ENCODE results near the gene PSEN1.
A peak's percentile ranks its signal among the peaks of the same experiment; 100 is the strongest.
"Not testable (repeated sequence)": the region's sequence is repeated elsewhere in the genome, so short reads cannot be mapped to it uniquely, and the experiment has no call there.

The PSEN1 gene

DNA sequence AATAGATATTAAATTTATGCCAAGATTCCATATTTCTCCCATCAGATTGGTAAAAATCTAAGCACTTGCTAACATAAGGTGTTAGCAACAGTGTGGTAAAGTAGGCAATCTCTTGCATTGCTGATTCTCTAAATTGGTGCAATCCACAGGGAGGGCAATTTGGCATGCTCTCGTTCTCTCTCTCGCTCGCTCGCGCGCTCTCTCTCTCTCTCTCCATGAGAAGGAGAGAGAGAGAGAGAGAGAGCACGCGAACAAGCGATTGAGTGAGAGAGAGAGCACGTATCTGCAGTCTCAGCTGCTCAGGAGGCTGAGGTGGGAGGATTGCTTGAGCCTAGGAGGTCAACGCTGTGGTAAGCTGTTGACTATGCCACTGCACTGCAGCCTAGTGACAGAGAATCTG is 25.9 kb downstream of the PSEN1 start:
- DNase-seq: peak in 1 of 10 donors; percentile 38
- intact Hi-C loops (cut with DNase I): no loop called here

DNA sequence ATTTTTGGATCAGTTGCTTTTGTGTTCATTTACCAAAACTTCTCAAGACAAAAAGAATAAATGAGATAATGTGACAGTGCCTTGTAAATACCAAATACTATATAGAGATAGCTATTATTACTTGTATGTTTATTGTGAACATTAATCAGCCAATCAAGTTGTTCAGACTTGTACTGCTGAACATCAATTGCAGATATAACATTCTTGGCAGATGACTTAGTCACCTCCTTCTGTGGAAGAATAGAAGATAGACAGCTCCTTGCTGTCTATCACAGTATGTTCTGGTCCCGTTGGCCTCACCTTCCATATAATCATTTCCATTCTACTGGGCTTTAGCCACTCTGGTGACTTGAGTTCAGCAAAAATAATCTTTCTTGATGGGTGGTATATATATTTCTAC is 30.1 kb downstream of the PSEN1 start:
- intact Hi-C loops (cut with DNase I): no loop called here
- DNase-seq: no peak

DNA sequence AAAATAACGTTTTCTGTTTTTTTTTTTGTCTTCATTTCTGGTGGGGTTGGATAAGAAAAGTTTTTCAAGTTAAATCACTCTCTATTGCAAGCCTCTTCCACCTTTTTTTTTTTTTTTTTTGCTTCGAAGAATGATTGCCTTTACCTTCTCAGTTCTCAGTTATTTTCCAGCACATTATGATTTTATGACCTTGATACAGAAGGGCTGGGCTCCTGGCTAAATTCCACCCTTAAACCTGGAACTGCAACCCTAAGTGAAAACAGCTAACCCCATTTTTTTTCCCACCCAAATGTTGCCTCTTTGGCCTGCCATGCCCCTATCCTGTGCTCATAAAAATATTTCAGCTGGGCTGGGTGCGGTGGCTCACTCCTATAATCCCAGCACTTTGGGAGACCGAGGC is 31.4 kb downstream of the PSEN1 start:
- DNase-seq: no peak
- intact Hi-C loops (cut with DNase I): no loop called here

DNA sequence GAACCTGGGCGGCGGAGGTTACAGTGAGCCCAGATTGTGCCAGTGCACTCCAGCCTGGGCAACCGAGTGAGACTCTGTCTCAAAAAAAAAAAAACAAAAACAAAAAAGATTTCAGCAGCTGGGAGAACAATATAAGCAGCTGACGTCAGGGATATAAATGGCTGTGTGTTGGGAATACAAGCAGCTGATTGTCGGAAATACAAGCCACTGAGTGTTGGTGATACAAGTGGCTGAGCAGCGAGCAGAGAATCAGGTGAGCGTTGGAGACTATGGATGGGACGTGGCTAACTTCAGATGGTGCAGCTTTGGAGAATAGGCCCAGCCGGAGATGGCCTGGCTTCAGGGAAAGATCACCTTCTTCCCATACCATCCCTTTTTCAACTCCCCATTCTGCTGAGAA is 32.0 kb downstream of the PSEN1 start:
- intact Hi-C loops (cut with DNase I): no loop called here
- DNase-seq: peak in 6 of 10 donors; percentile 17 to 90 (median 50)

DNA sequence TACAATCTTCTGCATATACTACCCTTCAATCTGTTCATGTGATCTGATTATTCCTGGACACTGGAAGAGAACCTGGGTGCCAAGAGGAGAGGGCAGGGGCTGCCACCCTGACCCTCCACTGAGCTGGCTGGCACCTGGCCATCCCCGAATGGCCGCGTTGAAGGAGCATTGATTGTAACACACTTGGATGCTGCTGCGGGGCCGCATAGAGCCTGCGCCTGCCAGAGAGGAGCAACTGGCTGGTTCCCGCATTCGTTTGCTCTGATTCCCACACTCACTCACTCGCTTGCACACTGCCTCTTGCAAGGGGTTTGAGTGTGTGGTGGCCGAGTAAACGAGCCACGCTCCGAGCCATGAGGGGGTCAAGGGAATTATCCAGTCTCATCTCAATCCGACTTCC is 32.4 kb downstream of the PSEN1 start:
- peak in 8 of 10 donors; percentile 17 to 89 (median 36) for DNase-seq
- intact Hi-C loops (cut with DNase I): no loop called here

DNA sequence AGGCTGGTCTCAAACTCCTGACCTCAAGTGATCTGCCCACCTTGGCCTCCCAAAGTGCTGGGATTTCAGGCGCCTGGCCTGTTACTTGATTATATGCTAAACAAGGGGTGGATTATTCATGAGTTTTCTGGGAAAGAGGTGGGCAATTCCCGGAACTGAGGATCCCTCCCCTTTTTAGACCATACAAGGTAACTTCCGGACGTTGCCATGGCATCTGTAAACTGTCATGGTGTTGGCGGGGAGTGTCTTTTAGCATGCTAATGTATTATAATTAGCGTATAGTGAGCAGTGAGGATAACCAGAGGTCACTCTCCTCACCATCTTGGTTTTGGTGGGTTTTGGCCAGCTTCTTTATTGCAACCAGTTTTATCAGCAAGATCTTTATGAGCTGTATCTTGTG is 33.5 kb downstream of the PSEN1 start:
- not testable (repeated sequence) for DNase-seq
- intact Hi-C loops (cut with DNase I): loop anchor here (5.0 kb wide), 3 partner anchors 33 to 302 kb away; partner anchors contain the start of gene PSEN1

DNA sequence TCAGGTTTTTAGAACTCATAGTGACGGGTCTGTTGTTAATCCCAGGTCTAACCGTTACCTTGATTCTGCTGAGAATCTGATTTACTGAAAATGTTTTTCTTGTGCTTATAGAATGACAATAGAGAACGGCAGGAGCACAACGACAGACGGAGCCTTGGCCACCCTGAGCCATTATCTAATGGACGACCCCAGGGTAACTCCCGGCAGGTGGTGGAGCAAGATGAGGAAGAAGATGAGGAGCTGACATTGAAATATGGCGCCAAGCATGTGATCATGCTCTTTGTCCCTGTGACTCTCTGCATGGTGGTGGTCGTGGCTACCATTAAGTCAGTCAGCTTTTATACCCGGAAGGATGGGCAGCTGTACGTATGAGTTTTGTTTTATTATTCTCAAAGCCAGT is 34.4 kb downstream of the PSEN1 start:
- intact Hi-C loops (cut with DNase I): loop anchor here (5.0 kb wide), 3 partner anchors 33 to 302 kb away; partner anchors contain the start of gene PSEN1
- no peak for DNase-seq

DNA sequence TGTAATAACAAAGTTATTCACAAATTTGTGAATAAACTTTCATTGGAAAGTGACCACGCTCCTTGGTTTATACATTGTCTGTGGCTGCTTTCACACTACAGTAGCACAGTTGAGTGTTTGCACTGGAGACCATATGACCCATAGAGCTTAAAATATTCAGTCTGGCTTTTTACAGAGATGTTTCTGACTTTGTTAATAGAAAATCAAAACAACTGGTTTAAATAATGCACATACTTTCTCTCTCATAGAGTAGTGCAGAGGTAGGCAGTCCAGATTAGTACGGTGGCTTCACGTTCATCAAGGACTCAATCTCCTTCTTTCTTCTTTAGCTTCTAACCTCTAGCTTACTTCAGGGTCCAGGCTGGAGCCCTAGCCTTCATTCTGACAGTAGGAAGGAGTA is 36.2 kb downstream of the PSEN1 start:
- no peak for DNase-seq
- intact Hi-C loops (cut with DNase I): loop anchor here (5.0 kb wide), 3 partner anchors 35 to 300 kb away; partner anchors contain the start of gene PSEN1

DNA sequence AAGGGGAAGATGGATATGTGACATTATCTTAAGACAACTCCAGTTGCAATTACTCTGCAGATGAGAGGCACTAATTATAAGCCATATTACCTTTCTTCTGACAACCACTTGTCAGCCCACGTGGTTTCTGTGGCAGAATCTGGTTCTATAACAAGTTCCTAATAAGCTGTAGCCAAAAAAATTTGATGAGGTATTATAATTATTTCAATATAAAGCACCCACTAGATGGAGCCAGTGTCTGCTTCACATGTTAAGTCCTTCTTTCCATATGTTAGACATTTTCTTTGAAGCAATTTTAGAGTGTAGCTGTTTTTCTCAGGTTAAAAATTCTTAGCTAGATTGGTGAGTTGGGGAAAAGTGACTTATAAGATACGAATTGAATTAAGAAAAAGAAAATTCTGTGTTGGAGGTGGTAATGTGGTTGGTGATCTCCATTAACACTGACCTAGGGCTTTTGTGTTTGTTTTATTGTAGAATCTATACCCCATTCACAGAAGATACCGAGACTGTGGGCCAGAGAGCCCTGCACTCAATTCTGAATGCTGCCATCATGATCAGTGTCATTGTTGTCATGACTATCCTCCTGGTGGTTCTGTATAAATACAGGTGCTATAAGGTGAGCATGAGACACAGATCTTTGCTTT is 36.9 kb downstream of the PSEN1 start:
- no peak for DNase-seq
- intact Hi-C loops (cut with DNase I): loop anchor here (5.0 kb wide), 3 partner anchors 36 to 299 kb away; partner anchors contain the start of gene PSEN1

DNA sequence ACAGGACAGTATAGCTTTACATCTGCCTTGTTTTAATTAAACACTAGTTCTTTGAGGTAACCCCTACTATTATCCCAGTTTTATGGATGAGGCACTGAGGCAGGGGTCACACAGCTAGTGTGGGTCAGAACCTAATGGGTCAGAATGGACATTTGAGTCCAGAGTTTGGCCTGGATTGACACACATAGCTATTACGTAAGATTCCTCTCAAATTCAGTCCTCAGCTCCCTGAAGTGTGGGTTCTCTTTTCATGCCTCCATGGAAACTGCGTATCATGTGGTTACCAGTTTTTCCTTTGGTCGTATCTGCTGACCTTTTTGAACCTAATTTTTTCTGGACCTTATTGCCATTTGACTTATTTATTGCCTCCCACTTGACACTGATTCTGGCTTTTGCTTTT is 40.4 kb downstream of the PSEN1 start:
- no peak for DNase-seq
- intact Hi-C loops (cut with DNase I): no loop called here

DNA sequence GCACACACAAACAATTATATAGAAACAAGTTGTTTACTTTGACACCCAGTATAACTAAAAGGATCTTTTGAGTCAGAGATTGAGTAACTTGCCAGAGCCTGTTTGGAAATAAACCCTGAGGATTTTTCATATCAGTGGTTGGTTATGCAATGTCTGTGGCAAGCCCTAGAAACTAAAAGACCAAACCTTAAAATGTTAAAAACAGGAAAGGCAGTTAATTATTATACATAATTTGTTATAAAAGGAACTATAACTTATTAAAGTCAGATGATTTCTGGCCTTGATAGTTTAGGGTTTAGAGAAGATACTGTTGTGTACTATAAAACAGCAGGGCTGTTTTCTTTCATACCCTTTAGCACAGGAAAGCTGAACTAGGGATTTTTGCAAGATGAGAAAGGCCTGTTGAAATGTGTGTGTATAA is 44.1 kb downstream of the PSEN1 start:
- DNase-seq: no peak
- intact Hi-C loops (cut with DNase I): no loop called here

DNA sequence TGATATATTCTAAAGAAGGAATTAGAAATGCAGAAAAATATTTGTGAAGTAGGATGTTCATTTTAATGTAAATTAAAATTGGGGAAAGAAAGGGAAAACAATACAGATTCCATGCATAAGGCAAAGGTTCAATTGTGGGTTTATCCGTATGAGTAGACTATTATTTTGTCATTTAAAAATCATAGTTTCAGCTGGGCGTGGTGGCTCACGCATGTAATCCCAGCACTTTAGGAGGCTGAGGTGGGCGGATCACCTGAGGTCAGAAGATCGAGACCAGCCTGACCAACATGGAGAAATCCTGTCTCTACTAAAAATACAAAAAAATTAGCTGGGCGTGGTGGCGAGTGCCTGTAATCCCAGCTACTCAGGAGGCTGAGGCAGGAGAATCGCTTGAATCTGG is 44.7 kb downstream of the PSEN1 start:
- intact Hi-C loops (cut with DNase I); DNase-seq: not testable (repeated sequence)

DNA sequence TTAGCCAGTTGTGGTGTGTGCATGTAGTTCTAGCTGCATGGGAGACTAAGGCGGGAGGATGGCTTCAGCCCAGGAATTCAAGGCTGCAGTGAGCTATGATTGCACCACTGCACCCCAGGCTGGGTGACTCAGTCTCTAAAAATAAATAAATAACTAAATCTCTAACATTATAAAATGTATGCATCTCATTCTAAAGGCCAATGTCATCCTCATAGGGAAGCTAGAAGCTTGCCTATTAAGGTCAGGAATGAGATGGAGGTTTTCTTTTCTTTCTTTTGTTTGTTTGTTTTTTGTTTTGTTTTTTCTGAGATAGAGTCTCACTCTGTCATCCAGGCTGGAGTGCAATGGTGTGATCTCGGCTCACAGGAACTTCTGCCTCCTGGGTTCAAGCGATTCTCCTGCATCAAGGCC is 52.2 kb downstream of the PSEN1 start:
- no peak for DNase-seq
- intact Hi-C loops (cut with DNase I): no loop called here

DNA sequence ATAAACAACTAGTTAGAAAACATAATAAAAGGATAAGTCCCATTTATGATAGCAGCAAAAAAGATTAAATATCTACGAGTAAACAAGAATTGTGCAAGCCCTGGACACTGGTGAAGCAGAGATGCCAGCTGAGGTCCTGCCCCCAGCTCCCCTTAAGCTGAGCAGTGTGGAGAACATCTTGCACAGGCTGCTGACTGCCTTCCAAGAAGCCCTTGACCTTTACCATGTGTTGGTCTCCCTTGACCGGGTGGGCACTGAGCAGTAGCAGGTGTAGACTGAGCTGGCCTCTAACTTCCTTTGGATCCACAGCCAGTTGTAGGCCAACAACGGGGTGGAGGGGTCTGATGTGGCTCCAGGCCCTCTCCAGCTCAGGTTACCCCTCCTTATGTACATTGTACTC is 53.3 kb downstream of the PSEN1 start:
- intact Hi-C loops (cut with DNase I): no loop called here
- DNase-seq: no peak

DNA sequence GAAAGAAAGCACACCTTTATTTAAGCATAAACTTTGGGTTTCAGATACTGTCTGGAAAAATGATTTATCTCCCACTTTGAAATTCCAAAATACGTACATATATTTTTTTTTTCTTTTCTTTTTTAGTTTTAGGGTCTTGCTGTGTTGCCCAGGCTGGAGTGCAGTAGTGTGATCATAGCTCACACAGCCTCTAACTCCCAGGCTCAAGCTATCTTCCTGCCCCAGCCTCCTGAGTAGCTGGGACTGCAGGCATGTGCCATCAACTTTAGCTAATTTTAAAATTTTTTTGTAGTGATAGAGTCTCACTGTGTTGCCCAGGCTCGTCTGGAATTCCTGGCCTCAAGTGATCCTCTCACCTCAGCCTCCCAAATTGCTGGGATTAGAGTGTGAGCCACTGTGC is 55.1 kb downstream of the PSEN1 start:
- intact Hi-C loops (cut with DNase I): no loop called here
- no peak for DNase-seq

DNA sequence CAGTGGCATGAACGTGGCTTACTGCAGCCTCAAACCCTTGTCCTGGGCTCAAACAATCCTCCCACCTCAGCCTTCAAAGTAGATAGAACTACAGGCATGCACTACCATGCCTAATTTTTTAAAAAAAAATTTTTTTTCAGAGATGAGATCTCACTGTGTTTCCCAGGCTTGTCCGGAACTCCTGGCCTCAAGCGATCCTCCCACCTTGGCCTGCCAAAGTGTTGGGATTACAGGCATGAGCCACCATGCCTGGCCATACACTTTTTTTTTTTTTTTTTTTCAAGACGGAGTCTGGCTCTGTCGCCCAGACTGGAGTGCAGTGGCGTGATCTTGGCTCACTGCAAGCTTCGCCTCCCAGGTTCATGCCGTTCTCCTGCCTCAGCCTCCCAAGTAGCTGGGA is 58.0 kb downstream of the PSEN1 start:
- intact Hi-C loops (cut with DNase I); DNase-seq: not testable (repeated sequence)

DNA sequence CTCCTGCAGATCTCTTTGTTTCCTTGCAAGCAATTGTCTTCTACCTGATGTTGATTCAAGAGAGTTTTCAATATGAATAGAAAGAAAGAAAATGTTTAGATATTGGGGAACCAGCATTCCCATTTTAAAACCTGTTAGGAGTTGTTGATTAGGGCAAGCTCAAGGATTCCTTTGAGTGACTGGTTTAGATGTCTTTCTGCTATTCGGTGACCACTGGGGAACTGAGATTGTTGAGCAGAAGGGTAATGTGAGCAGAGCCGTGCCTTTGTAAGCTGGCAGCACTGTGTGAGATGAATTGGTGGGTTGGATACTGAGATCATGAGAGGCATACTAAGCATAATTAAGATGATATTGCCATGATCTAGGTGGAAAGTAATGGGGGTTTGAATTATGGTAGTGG is 61.9 kb downstream of the PSEN1 start:
- no peak for DNase-seq
- intact Hi-C loops (cut with DNase I): no loop called here

DNA sequence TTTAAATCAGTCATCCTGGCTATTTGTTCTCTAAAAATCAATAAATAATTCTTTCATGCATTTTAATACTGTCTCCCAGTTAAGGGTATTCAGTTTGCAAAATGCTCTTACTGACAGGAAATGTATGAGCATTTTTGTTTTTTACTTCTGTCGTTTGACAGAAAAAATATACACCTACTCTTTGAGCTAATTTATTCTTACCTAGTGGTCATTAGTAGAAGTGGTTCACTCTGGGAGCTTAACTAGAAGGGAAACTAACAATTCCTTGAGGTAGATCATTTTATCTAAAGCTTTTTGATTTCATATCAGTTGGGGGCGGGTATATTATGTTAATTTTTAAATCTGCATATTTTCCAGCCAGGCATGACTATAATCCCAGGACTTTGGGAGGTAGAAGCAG is 67.2 kb downstream of the PSEN1 start:
- DNase-seq: no peak
- intact Hi-C loops (cut with DNase I): no loop called here

DNA sequence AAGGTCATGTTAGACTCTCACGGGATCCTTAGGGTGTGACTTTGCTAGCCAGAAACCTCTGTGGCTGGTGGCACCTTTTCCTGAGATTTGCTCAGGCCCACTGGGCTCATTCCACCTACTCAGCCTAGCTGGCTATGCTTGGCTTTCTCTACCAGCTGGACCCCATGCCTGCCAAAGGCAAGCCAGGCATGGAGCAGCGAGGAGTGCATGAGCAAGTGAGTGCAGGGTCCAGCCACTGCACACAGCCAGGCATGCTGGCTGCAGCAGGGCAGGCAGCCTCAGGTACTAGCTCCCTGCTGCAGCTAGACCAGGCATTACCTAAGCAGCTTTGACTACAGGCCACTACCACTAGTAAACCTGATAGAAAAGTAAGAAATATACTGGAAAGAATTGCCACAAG is 71.3 kb downstream of the PSEN1 start:
- intact Hi-C loops (cut with DNase I): no loop called here
- peak in 2 of 10 donors; percentile 39 to 64 for DNase-seq

DNA sequence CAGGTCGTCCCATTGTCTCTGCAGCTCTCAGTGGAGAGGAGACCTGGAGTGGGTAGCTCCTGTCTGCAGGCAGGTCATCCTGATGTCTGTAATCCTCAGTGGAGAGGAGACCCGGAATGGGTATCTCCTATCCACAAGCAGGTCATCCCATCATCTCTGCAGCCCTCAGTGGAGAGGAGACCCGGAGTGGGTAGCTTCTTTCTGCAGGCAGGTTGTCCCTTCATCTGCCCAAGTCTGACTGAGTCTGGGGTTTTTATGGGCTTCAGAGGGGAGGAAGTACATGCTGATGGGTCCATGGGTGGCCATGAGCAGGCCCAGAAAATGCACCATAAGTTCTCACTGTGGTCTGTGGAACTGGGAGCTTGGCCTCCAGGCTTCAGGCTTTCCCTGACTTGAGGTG is 72.1 kb downstream of the PSEN1 start:
- intact Hi-C loops (cut with DNase I): no loop called here

DNA sequence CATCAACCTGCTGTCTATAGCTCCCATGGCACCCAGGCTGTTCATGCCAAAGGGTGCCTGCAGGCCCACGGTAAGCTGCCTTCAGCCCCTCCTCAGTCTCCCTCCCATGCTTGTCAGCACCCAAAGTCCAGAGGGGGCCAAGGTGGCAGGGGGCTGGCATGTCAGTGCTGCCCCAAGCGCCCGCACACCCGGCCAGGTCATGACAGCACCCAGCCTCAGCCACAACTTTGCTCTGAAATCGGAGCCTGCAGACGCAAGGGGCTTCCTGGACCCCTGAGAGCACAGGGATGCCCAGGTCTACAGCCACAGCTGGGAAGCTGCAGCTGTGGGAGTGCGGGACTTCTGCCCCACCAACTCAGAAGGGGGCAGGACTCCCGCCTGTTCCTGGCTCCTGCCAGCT is 72.5 kb downstream of the PSEN1 start:
- intact Hi-C loops (cut with DNase I): no loop called here

More for the DNA sequence above, 72.1 kb downstream of the PSEN1 start:
- peak in 1 of 10 donors; percentile 36 for DNase-seq

DNA sequence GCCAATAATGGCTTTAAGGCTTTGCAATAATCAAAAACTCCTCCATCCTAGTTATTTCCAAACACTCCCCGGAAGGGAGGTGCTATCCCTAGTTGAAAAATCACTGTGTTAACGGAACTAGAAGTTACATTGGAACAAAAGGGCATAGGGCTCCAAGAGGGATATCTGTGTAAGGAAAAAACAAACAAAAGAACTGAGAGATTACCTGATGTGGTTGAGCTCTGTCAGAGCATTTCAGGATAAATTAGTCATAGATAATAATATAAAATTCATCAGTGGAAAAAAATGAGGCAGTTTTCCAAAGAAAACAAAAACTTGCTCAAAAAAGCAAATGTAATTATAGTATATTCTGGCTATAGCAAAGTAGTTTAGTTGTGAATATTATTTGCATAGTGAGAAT is 73.6 kb downstream of the PSEN1 start:
- DNase-seq: no peak
- intact Hi-C loops (cut with DNase I): no loop called here

More for the DNA sequence above, 72.5 kb downstream of the PSEN1 start:
- peak in 2 of 10 donors; percentile 46 to 73 for DNase-seq

All from posterior cingulate gyrus (tissue), 11 donors.